Activated CD4-positive, alpha-beta T cell treated with anti-CD3 and anti-CD28 coated beads, Interleukin-2, amount 10 ng/mL, durations not matched to agents 24 days and 14 days (primary cell): Measurements from ENCODE around the gene SETDB2. TPM values are rescaled to one million over a fixed set of nuclear protein-coding genes. Genes with fewer than 3 reads are reported as not detected.

ENCODE experiments used
- DNase-seq: peaks from one replicate; pipeline ENCODE4 v3.0.0; 2022
- H3K27ac Mint-ChIP-seq: one replicate; pipeline ENCODE4 v1.8.0; 2022; ENCODE audit warnings: mild to moderate bottlenecking, mixed read lengths
- H3K27me3 Mint-ChIP-seq: one replicate; pipeline ENCODE4 v1.8.0; 2022; ENCODE audit warnings: mixed read lengths
- H3K36me3 Mint-ChIP-seq: one replicate; pipeline ENCODE4 v1.8.0; 2022; ENCODE audit warnings: low read depth, mild to moderate bottlenecking, mixed read lengths
- H3K4me1 Mint-ChIP-seq: one replicate; pipeline ENCODE4 v1.8.0; 2021; ENCODE audit warnings: mixed read lengths
- H3K4me3 Mint-ChIP-seq: one replicate; pipeline ENCODE4 v1.8.0; 2022; ENCODE audit warnings: mild to moderate bottlenecking, moderate library complexity, mixed read lengths
- H3K9me3 Mint-ChIP-seq: one replicate; pipeline ENCODE4 v1.8.0; 2021; ENCODE audit warnings: mixed read lengths
- intact Hi-C: fragments of 100-400 bp; cut with micrococcal nuclease; formaldehyde crosslinking; loops from one replicate; pipeline ENCODE4 v1.15.1; 2023
- total RNA-seq: library from RNA; stranded (reverse); gene quantifications from 2 replicates; pipeline ENCODE4 v1.2.3, GENCODE V29; 2022

The SETDB2 gene
- total RNA-seq, 1 donor from 2014 or later = 13.4 TPM

DNA sequence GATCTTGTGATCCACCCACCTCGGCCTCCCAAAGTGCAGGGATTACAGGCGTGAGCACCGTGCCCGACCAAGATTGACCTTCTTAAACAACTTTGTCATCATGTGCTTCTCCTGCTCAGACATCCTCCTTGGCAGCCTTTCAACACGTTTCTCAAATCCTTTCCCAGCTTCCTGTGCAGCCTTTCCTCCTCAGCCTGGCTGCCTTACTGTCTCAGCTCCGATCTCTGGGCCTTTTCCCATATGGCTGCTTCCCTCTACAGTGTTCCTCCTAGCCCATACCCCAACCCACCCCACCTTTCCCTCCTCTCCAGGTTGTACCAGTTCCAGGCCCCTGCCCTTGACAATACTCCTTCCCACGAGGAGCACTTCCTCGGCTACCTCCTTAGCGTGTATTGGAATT lies 58.9 kb downstream of the SETDB2 start:
- Mint-ChIP-seq H3K27ac (no peak overlapping the region), H3K36me3 (peaks cover 60% of the 10 kb centered on the region), H3K4me1 (peaks cover 38% of the 10 kb centered on the region), H3K9me3 (no peaks in the 10 kb centered on the region), H3K4me3 (no peak overlapping the region), H3K27me3 (no peaks in the 10 kb centered on the region)
- intact Hi-C loops = no loop called here
- no peak for DNase-seq

DNA sequence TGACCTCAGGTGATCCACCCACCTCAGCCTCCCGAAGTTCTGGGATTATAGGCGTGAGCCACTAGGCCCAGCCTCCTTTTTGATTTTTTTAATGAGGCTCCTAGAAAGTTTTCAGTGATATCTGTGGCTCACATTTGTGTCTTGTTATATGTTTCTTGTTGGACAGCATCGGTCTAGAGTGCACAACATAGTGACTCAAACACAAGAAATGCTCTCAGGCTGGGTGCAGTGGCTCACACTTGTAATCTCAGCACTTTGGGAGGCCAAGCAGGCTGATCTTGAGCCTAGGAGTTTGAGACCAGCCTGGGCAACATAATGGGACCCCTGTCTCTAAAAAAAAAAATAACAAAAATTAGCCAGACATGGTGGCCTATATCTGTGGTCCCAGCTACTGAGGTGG lies 59.9 kb downstream of the SETDB2 start:
- Mint-ChIP-seq H3K27ac (no peak overlapping the region), H3K27me3 (no peaks in the 10 kb centered on the region), H3K4me3 (no peak overlapping the region), H3K36me3 (peaks cover 56% of the 10 kb centered on the region), H3K4me1 (peaks cover 32% of the 10 kb centered on the region), H3K9me3 (no peaks in the 10 kb centered on the region)
- intact Hi-C loops = no loop called here
- no peak for DNase-seq

DNA sequence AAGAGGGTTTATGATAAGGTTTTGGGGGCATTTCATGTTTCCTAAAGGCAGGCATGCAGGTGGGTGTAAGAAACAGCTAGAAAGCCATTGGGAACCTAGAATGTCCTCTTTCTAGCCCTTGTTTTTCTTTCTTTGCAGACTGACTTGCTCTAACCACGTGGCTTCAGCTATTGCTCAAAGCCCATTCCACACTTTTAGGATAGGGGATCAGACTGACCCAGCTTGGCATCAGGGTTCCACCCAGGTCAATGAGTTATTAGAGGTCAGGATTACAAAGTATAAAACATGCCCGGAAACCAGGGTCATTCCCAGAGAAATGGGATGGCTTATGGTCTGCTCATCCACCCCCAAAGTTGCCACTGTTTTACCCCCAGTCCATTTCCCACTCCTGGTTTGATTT lies 68.5 kb downstream of the SETDB2 start:
- Mint-ChIP-seq H3K4me1 (peaks cover 22% of the 10 kb centered on the region), H3K36me3 (peaks cover 67% of the 10 kb centered on the region), H3K9me3 (peaks cover 4% of the 10 kb centered on the region), H3K27me3 (no peaks in the 10 kb centered on the region), H3K27ac (no peak overlapping the region), H3K4me3 (no peak overlapping the region)
- intact Hi-C loops = no loop called here
- DNase-seq = no peak

- peaks cover 11% of the 10 kb centered on the region for H3K4me1 Mint-ChIP-seq
- intact Hi-C loops = no loop called here
- no peaks in the 10 kb centered on the region for H3K9me3 Mint-ChIP-seq
- no peak for DNase-seq
- H3K4me3 Mint-ChIP-seq = no peak overlapping the region
- no peaks in the 10 kb centered on the region for H3K27me3 Mint-ChIP-seq
- peaks cover 60% of the 10 kb centered on the region for H3K36me3 Mint-ChIP-seq
- no peak overlapping the region for H3K27ac Mint-ChIP-seq
These were observed 72.4 kb downstream of the SETDB2 start for GRCh38 chr13:49516467-49516866.

DNA sequence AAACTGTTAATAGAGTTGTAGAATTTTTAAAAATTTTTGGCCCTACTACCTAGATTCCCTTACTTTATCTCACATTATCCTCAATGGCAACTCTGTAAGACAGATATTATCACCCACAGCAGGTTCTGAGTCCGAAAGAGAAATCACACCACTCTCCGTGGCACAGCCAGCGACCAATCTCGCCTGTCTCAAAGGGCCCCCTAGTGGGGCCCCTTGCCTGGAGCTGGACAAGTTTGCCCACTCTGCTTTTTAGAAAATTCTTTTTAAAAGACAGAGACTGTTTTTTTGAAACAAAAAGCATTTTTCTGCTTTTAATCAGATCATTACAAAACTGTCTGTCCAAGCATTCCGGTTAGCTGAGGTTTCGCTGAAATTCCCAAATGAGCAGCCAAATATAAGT lies 73.4 kb downstream of the SETDB2 start:
- intact Hi-C loops = no loop called here

GRCh38 chr13:49521224-49521623 lies 77.2 kb downstream of the SETDB2 start:
- H3K36me3 Mint-ChIP-seq = peaks cover 43% of the 10 kb centered on the region
- no peak for DNase-seq
- no peaks in the 10 kb centered on the region for H3K9me3 Mint-ChIP-seq
- no peaks in the 10 kb centered on the region for H3K4me1 Mint-ChIP-seq
- intact Hi-C loops = no loop called here
- no peak overlapping the region for H3K27ac Mint-ChIP-seq
- no peak overlapping the region for H3K4me3 Mint-ChIP-seq
- H3K27me3 Mint-ChIP-seq = no peaks in the 10 kb centered on the region

More for the DNA sequence above, 73.4 kb downstream of the SETDB2 start:
- H3K4me1 Mint-ChIP-seq = peaks cover 8% of the 10 kb centered on the region
- no peak overlapping the region for H3K27ac Mint-ChIP-seq
- H3K27me3 Mint-ChIP-seq = no peaks in the 10 kb centered on the region
- H3K36me3 Mint-ChIP-seq = peaks cover 56% of the 10 kb centered on the region
- no peak overlapping the region for H3K4me3 Mint-ChIP-seq
- DNase-seq = no peak
- H3K9me3 Mint-ChIP-seq = no peaks in the 10 kb centered on the region

GRCh38 chr13:49524740-49525501 lies 80.8 kb downstream of the SETDB2 start:
- H3K4me3 Mint-ChIP-seq = no peak overlapping the region
- H3K9me3 Mint-ChIP-seq = no peaks in the 10 kb centered on the region
- no peaks in the 10 kb centered on the region for H3K27me3 Mint-ChIP-seq
- DNase-seq = no peak
- H3K36me3 Mint-ChIP-seq = peaks cover 56% of the 10 kb centered on the region
- no peaks in the 10 kb centered on the region for H3K4me1 Mint-ChIP-seq
- H3K27ac Mint-ChIP-seq = no peak overlapping the region
- intact Hi-C loops = no loop called here

- Mint-ChIP-seq H3K4me1 (peaks cover 4% of the 10 kb centered on the region), H3K9me3 (no peaks in the 10 kb centered on the region), H3K36me3 (peaks cover 59% of the 10 kb centered on the region), H3K4me3 (no peak overlapping the region), H3K27me3 (no peaks in the 10 kb centered on the region), H3K27ac (no peak overlapping the region)
- intact Hi-C loops = no loop called here
- DNase-seq = no peak
These were observed 83.0 kb downstream of the SETDB2 start for GRCh38 chr13:49527123-49527522.

GRCh38 chr13:49528161-49528560 lies 84.1 kb downstream of the SETDB2 start:
- H3K4me3 Mint-ChIP-seq = no peak overlapping the region
- H3K4me1 Mint-ChIP-seq = peaks cover 11% of the 10 kb centered on the region
- no peaks in the 10 kb centered on the region for H3K9me3 Mint-ChIP-seq
- no peaks in the 10 kb centered on the region for H3K27me3 Mint-ChIP-seq
- no peak overlapping the region for H3K27ac Mint-ChIP-seq
- intact Hi-C loops = no loop called here
- DNase-seq = no peak
- peaks cover 60% of the 10 kb centered on the region for H3K36me3 Mint-ChIP-seq

GRCh38 chr13:49530457-49530856 lies 86.4 kb downstream of the SETDB2 start:
- H3K9me3 Mint-ChIP-seq = no peaks in the 10 kb centered on the region
- H3K27ac Mint-ChIP-seq = no peak overlapping the region
- H3K36me3 Mint-ChIP-seq = peaks cover 57% of the 10 kb centered on the region
- no peaks in the 10 kb centered on the region for H3K27me3 Mint-ChIP-seq
- peaks cover 11% of the 10 kb centered on the region for H3K4me1 Mint-ChIP-seq
- no peak overlapping the region for H3K4me3 Mint-ChIP-seq
- no peak for DNase-seq
- intact Hi-C loops = no loop called here

- Mint-ChIP-seq H3K36me3 (peaks cover 49% of the 10 kb centered on the region), H3K27me3 (no peaks in the 10 kb centered on the region), H3K9me3 (no peaks in the 10 kb centered on the region), H3K4me3 (no peak overlapping the region), H3K27ac (no peak overlapping the region), H3K4me1 (peaks cover 11% of the 10 kb centered on the region)
- intact Hi-C loops = no loop called here
- no peak for DNase-seq
These were observed 88.5 kb downstream of the SETDB2 start for GRCh38 chr13:49532593-49532992.

- Mint-ChIP-seq H3K36me3 (peaks cover 50% of the 10 kb centered on the region), H3K27me3 (no peaks in the 10 kb centered on the region), H3K4me1 (peaks cover 11% of the 10 kb centered on the region), H3K27ac (no peak overlapping the region), H3K4me3 (no peak overlapping the region), H3K9me3 (no peaks in the 10 kb centered on the region)
- no peak for DNase-seq
- intact Hi-C loops = no loop called here
These were observed 88.9 kb downstream of the SETDB2 start for GRCh38 chr13:49533011-49533410.

DNA sequence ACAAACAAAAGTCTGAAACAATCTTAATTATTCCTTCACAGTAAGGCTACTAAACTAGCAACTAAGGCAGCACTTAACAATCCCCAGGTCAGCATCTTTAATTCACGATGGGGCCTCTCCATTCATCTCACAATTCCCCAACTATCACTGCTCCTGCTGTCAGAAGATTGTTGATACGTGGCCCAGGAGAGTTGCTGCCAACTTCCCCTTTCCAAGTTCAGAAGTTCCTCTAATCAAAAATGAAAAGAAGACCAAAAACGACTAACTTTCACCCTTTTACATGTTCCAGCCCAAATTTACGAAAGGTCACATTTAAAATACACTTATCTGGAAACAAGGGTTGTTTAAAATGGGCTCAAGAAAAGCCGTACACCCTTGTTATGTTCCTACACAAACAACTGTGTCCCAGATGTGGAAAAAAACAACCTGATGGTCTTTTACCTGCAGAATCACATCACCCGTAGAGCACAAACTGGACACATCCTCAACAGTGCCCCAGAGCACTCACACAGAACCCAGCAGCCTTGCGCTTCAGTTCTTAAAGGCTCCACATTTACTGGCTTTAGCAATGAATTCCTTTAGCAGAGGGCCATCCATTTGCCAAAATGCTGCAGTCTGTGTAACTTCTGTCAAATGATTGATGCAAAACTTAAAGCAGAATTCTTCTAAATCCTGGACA lies 89.7 kb downstream of the SETDB2 start:
- Mint-ChIP-seq H3K27ac (no peak overlapping the region), H3K9me3 (no peaks in the 10 kb centered on the region), H3K36me3 (peaks cover 42% of the 10 kb centered on the region), H3K4me1 (peaks cover 11% of the 10 kb centered on the region), H3K27me3 (no peaks in the 10 kb centered on the region), H3K4me3 (no peak overlapping the region)
- intact Hi-C loops = no loop called here
- DNase-seq = no peak

- Mint-ChIP-seq H3K9me3 (no peaks in the 10 kb centered on the region), H3K27me3 (no peaks in the 10 kb centered on the region), H3K4me1 (peaks cover 26% of the 10 kb centered on the region), H3K36me3 (peaks cover 39% of the 10 kb centered on the region), H3K27ac (no peak overlapping the region), H3K4me3 (no peak overlapping the region)
- DNase-seq = no peak
- intact Hi-C loops = no loop called here
These were observed 92.2 kb downstream of the SETDB2 start for GRCh38 chr13:49536144-49536873.
